ENCODE measurements around the gene PPIA.
"Not testable (repeated sequence)": the region's sequence is repeated elsewhere in the genome, so short reads cannot be mapped to it uniquely, and the experiment has no call there.

DNA sequence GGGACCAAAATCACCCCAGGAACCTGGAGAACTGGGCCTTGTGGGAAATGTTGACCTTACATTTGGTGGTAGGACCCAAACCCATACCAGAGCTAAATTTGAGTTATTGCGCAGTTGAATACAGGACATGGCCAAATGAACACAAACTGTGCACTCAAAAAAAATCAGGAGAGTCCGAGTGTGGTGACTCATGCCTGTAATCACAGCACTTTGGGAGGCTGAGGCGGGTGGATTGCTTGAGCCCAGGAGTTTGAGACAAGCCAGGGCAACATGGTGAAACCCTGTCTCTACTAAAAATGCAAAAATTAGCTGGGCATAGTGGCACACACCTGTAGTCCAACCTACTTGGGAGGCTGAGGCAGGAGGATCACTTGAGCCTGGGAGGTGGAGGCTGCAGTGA is 11.3 kb upstream of the PPIA start:
- TF ChIP-seq, protein P1, sequence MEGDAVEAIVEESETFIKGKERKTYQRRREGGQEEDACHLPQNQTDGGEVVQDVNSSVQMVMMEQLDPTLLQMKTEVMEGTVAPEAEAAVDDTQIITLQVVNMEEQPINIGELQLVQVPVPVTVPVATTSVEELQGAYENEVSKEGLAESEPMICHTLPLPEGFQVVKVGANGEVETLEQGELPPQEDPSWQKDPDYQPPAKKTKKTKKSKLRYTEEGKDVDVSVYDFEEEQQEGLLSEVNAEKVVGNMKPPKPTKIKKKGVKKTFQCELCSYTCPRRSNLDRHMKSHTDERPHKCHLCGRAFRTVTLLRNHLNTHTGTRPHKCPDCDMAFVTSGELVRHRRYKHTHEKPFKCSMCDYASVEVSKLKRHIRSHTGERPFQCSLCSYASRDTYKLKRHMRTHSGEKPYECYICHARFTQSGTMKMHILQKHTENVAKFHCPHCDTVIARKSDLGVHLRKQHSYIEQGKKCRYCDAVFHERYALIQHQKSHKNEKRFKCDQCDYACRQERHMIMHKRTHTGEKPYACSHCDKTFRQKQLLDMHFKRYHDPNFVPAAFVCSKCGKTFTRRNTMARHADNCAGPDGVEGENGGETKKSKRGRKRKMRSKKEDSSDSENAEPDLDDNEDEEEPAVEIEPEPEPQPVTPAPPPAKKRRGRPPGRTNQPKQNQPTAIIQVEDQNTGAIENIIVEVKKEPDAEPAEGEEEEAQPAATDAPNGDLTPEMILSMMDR (IDR thresholded peaks at IDR 0.05), result not testable (repeated sequence)
- TF ChIP-seq POLR2A (IDR thresholded peaks at IDR 0.05), result not testable (repeated sequence)
